Measurements from ENCODE around the gene CTCFL. TPM values are rescaled to one million over a fixed set of nuclear protein-coding genes. Genes with fewer than 3 reads are reported as not detected.

The CTCFL gene
- total and polyA plus RNA-seq, 2 of the 13 experiments (the other 11 are each of a cell fraction or from before 2014, with no cell fraction given): 0.04 TPM; not detected in 1

- no peak; the same call in 1 of the 2 replicates for TF ChIP-seq SNAPC4 (CRISPR knock-in tag; IDR thresholded peaks at IDR 0.05)
- no peak for TF ChIP-seq TEF (CRISPR knock-in tag; IDR thresholded peaks at IDR 0.05)
- no peak for TF ChIP-seq TRAFD1 (CRISPR knock-in tag; IDR thresholded peaks at IDR 0.05; ENCODE audit: borderline replicate concordance)
- TF ChIP-seq ZNF614 (CRISPR knock-in tag; IDR thresholded peaks at IDR 0.05; ENCODE audit: borderline replicate concordance): peak; percentile 64
- no peak for TF ChIP-seq CERS6 (CRISPR knock-in tag; IDR thresholded peaks at IDR 0.05)
- TF ChIP-seq ARNT2 (CRISPR knock-in tag; IDR thresholded peaks at IDR 0.05; ENCODE audit: low read depth): 0 out of 2 replicates have a peak, but pooled peaks have one; percentile 18
- TF ChIP-seq KIAA2018 (CRISPR knock-in tag; IDR thresholded peaks at IDR 0.05; ENCODE audit: borderline replicate concordance): 0 out of 2 replicates have a peak, but pooled peaks have one; percentile 17
- TF ChIP-seq ZNF674 (CRISPR knock-in tag; IDR thresholded peaks at IDR 0.05; ENCODE audit: low read depth): no peak
- no peak for TF ChIP-seq ZNF749 (CRISPR knock-in tag; IDR thresholded peaks at IDR 0.05; ENCODE audit: borderline replicate concordance)
- TF ChIP-seq SIX4 (CRISPR knock-in tag; IDR thresholded peaks at IDR 0.05): peak; percentile 69
Observed at GRCh38 chr20:57560554-57561355, 35.8 kb upstream of the CTCFL start, which contains the start of gene PCK1 (continued).
